Islet of Langerhans (tissue), 1 donor: ENCODE data around the gene DDX43.
"Not testable (repeated sequence)": the region's sequence is repeated elsewhere in the genome, so short reads cannot be mapped to it uniquely, and the experiment has no call there.

ENCODE experiments used
- FAIRE-seq: peaks from one replicate; lab custom pipeline; 2011; peaks lifted over from hg19 to GRCh38; lab: Jason Lieb, UNC

The DDX43 gene

DNA sequence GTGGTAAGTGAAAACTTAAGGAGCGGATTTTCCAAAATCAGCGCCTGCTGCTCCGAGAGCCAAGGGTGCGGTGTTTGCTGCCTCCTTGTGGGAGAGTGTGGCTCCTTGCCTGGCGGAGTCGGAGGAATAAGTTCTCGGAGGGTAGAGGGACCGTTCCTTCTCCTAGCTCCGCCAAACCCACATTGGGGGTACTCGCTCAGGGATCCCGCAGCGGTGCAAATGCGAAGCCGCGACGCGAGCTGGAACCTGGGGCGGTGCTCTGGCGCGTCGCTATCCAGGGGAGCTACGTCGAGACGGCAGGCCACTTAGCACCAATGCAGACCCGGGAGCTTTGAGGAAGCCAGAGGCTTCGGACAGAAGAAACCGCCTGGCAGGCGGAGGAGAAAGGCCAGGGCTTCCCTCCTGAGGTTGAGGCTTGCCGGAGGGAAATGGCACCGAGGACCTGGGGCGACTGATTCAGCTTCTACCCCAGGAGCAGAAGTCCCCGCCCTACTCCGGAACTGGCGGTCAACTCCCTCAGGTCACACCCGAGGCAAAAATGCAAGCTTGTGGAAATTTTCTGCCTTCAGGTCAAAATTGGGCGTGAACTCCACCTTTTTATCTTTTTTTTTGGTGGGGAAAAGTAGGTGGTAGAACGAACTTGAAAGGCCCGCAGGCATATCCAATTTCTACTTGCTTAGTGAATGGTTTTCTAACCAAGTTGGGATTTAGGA lies 5.7 kb upstream of the DDX43 start:
- no peak for FAIRE-seq

DNA sequence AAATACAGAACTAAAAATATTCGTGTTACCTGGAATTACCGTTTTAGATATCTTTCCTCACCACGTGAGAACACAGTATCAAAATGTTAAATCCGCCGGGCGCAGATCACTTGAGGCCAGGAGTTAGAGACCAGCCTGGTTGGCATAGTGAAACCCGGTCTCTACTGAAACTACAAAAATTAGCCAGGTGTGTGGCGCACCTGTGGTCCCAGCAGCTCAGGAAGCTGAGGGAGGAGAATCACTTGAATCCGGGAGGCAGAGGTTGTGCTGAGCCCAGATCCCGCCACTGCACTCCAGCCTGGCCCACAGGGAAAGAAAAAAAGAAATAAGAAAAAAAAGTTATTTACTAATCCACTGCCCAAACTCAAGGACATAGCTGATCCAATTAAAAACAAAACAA lies 4.8 kb upstream of the DDX43 start:
- no peak for FAIRE-seq

- no peak for FAIRE-seq
Measured at GRCh38 chr6:73391675-73392074, 3.0 kb upstream of the DDX43 start.

GRCh38 chr6:73392188-73392587 lies 2.4 kb upstream of the DDX43 start:
- not testable (repeated sequence) for FAIRE-seq

GRCh38 chr6:73393278-73393677 lies 1.4 kb upstream of the DDX43 start:
- no peak for FAIRE-seq

GRCh38 chr6:73395875-73396274 lies 1.2 kb downstream of the DDX43 start:
- FAIRE-seq = no peak

DNA sequence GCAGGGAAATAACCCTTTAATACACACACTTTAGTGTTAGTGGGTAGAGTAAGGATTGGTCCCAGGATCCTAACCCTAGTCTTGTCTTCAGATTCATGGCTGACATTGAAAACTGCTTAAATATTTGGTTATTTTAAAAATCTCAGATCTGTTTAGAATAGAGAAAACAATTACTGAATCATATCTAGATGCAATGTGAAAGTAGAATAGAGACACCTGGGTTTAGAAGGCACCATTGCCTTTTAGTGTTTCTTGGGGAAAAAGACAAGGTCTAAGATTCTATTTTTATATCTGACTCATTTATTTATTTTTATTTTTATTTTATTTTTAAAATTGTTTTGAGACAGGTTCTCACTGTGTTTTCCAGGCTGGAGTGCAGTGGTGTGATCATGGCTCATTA lies 6.0 kb downstream of the DDX43 start:
- FAIRE-seq = no peak

- no peak for FAIRE-seq
Measured at GRCh38 chr6:73409395-73409794, 14.8 kb downstream of the DDX43 start.

GRCh38 chr6:73413102-73413501 lies 18.5 kb downstream of the DDX43 start:
- FAIRE-seq = no peak

- FAIRE-seq = no peak
Measured at GRCh38 chr6:73418081-73418741, 23.6 kb downstream of the DDX43 start.

DNA sequence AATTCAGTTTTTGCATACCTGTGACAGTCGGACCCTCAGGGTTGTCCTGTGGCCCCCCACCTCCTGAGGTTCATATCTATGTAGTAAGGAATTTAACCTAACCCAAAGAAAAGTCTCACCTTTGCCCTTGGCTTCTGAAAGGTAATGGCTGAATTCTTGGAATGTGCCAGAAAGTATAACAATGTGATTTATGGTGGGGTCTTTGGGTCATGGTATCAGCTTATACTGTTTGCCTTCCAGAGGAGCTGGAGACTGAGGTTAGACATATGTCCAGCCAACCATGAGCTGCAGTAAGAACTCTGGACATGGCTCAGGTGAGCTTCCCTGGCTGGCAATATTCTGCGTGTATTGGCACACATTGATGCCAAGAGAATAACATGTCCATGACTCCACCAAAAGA lies 26.9 kb downstream of the DDX43 start:
- no peak for FAIRE-seq

DNA sequence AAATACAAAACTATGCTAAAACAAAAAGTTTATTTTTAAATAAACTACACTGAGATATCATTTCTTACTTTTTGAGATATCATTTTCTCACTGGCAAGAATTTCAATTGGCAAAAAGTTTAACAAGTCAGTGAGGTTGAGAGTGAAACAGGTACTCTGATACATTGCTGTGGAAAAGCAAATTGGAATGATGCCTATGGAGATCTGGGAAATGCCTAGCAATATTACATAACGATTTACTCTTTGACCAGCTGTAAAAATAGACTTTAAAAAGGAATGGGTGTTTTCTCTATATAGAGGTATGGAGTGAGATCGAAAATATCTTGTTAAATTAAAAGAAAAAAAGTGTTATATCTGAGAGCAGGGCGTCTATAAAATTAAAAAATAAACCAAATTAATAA lies 40.6 kb downstream of the DDX43 start:
- FAIRE-seq = no peak

GRCh38 chr6:73443555-73443954 lies 48.9 kb downstream of the DDX43 start:
- no peak for FAIRE-seq

DNA sequence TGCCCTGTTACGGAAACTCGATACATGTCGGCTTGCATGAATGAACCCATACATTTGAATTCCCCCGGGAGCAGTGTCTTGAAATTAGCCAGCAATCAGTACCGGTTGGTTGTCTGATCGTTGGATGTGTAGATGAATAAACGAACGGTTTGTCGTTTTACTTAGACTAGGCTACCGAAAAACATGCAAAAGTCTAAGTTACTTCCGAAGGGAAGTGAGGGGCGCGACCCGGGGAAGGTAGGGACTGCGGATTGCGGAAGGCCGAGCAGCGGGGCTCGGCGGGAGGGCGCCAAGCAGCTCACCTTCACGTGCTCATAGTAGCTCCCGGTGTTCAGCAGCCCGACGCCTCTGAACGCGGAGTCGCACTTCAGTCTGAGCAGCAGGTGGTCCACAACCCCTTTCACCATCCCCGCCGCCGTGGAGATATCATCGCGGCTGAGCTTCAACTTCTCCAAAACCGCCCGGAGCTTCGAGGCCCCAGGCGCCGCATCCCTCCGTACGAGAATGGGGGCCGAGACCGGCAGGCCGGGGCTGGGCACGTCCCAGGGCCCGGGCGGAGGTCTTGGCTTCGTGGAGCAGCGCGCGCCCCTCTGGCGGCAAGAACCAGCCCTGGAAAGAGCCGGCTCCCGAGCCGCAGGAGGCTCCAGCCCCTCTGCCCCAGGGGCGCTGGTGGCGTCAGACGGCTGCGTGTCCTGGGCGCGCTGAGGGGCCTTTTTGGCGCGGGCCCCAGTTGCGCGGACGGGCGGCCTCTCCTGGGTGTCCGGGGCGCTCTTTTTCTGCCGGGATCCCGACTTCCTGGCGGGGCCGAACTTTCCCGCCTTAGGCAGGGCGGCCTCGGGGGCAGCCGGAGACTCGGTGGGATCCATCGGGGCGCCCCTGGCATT lies 56.8 kb downstream of the DDX43 start:
- no peak for FAIRE-seq

DNA sequence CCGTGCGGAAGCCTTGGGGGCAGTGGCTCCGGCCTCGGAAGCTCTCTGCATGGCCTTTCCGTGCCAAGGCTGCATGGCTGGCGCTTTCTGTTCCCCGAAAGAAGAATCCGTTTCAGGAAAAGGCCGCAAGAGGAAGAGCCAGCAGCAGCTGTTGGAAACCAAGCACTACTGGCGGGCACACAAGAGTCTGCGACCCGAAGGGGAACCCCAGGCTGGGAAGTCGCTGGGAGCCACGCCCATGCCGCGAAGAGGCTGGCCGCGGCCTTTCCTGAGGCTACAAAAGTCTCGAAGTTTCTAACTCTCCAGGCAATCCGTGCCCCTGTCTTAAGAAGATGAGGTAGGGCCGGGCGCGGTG lies 57.5 kb downstream of the DDX43 start, which contains the start of gene CGAS:
Gene CGAS (minus strand): TSS at position 191 of the 355 bp plus-strand sequence. CDS start 116 bp downstream, at position 75.
- no peak for FAIRE-seq

DNA sequence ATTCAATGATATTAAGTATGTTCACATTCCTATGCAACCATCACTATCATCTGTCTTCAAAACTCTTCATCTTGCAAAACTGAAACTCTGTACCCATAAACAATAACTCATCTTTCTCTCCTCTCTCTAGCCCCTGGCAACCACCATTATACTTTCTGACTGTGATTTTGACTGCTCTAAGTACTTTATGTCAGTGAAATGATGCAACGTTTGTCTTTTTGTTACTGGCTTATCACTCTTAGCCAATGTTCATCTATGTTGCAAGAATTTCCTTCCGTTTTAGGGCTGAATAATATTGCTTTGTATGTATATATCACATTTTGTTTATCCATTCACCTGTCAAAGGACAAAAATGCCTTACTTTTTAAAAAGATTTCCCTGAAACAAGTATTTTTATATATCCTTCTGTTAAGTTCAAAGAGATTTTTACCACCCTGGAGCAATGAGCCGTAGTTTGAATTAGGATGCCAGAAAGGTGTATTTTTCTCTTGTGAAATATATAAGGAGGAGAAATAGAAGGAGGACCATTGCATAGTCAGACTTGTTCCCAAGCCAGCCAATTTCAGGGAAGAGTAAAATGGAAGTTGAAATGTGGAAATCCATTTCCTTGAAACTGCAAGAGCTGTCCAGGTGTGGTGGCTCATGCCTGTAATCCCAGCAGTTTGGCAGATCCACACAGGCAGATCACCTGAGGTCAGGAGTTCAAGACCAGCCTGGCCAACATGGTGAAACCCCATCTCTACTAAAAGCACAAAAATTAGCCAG lies 61.4 kb downstream of the DDX43 start:
- FAIRE-seq = no peak

DNA sequence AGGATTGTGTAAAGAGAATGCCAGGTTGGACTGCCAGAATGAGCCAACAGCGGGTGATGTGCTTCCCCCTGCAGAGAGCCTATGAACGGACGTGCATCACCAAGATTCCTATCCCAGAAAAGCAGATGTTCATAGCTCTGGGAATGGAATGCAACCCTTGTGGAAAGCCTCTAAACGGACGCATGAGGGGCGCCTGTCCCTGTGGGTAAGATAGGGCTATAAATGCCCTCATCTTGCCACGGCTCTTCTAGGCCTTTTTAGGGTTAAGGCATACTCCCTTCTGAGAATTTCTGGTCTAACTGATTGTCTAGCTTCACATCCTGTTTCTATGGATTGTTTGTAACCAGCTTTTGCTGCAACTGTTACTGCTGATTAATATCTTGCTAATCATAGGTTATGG lies 64.8 kb downstream of the DDX43 start:
- not testable (repeated sequence) for FAIRE-seq

DNA sequence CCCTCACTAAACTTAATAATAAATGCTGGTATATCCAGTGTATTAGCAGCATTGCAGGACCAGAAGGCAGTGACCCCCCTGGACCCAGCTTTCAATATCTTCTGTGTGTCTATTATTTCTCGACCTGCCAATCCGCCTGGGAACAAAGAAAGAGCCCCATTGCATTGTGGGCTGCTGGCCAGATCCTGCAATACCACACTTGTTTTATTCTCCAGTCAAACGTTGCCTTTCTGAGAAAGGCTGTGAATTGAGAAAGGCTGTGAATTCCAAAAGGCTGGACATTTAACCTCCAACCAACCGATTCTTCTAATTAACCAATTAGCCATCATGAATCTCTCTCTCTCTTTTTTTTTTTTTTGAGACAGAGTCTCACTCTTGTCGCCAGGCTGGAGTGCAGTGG lies 65.4 kb downstream of the DDX43 start:
- no peak for FAIRE-seq

- FAIRE-seq = no peak
Measured at GRCh38 chr6:73461537-73462350, 67.1 kb downstream of the DDX43 start, which contains the start of gene MTO1. MTO1 (plus strand) TSS chr6:73461737; CDS start chr6:73461855, 118 bp downstream.
